ENCODE measurements around the gene ANKRD6.
"Not testable (repeated sequence)": the region's sequence is repeated elsewhere in the genome, so short reads cannot be mapped to it uniquely, and the experiment has no call there.

Gene ANKRD6

DNA sequence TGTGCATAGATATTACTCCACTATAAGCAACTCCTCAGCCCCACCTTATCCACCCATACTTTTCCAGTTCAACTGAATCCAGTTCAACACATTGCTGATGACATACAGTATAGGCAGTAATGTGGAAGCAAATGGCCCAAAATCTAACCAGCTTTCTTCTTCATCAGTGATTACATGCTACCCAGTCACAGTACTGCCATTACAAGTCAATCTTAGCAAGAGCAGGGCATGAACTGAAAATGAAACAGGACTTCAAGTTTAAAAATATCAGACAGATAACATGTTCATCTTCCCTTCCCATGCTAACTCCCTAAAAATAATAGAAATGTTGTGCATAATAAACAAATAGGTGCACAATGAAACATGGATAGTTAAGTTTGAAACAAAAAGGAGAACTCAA lies 40.1 kb upstream of the ANKRD6 start:
- in situ Hi-C loops (cut with MboI; ENCODE audit: low sequenced_read_pairs, unreplicated experiment): no loop called here
- DNase-seq (ENCODE audit: low spot score): no peak
- TF ChIP-seq, protein P1, sequence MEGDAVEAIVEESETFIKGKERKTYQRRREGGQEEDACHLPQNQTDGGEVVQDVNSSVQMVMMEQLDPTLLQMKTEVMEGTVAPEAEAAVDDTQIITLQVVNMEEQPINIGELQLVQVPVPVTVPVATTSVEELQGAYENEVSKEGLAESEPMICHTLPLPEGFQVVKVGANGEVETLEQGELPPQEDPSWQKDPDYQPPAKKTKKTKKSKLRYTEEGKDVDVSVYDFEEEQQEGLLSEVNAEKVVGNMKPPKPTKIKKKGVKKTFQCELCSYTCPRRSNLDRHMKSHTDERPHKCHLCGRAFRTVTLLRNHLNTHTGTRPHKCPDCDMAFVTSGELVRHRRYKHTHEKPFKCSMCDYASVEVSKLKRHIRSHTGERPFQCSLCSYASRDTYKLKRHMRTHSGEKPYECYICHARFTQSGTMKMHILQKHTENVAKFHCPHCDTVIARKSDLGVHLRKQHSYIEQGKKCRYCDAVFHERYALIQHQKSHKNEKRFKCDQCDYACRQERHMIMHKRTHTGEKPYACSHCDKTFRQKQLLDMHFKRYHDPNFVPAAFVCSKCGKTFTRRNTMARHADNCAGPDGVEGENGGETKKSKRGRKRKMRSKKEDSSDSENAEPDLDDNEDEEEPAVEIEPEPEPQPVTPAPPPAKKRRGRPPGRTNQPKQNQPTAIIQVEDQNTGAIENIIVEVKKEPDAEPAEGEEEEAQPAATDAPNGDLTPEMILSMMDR (IDR thresholded peaks at IDR 0.05; ENCODE audit: borderline replicate concordance, control extremely low read depth, extremely low read depth, insufficient read depth, missing control alignments): no peak

DNA sequence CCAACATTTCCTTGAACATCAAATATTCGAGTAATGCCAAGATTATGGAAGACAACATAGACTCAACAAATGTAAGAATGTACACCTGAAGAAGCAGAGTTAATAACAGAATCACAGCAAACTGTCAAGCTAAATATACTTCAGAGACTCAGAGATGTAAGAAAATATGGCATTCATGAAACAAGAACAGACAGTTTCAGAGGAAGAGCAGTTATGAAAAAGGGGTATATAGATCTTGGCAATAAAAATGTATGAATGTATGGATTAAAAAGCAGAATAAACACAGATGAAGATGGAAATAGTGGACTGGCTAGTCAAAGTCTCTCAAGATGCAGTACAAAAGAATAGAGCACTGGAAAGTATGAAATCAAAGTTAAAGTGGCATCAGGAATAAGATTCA lies 39.3 kb upstream of the ANKRD6 start:
- in situ Hi-C loops (cut with MboI; ENCODE audit: low sequenced_read_pairs, unreplicated experiment): no loop called here
- no peak for DNase-seq (ENCODE audit: low spot score)
- TF ChIP-seq, protein P1 (IDR thresholded peaks at IDR 0.05; ENCODE audit: borderline replicate concordance, control extremely low read depth, extremely low read depth, insufficient read depth, missing control alignments): no peak

DNA sequence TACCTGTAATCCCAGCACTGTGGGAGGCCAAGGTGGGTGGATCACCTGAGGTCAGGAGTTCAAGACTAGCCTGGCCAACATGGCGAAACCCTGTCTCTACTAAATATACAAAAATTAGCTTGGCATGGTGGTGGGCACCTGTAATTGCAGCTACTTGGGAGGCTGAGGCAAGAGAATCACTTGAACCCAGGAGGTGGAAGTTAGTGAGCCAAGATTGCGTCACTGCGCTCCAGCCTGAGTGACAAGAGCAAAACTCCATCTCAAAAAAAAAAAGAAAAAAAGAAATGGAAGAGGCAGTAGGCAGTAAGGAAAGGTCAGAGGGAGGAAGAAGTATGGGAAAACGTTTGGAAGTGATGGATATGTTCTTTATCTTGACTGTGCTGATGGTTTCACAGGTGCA lies 35.1 kb upstream of the ANKRD6 start:
- in situ Hi-C loops (cut with MboI; ENCODE audit: low sequenced_read_pairs, unreplicated experiment); DNase-seq (ENCODE audit: low spot score): not testable (repeated sequence)

DNA sequence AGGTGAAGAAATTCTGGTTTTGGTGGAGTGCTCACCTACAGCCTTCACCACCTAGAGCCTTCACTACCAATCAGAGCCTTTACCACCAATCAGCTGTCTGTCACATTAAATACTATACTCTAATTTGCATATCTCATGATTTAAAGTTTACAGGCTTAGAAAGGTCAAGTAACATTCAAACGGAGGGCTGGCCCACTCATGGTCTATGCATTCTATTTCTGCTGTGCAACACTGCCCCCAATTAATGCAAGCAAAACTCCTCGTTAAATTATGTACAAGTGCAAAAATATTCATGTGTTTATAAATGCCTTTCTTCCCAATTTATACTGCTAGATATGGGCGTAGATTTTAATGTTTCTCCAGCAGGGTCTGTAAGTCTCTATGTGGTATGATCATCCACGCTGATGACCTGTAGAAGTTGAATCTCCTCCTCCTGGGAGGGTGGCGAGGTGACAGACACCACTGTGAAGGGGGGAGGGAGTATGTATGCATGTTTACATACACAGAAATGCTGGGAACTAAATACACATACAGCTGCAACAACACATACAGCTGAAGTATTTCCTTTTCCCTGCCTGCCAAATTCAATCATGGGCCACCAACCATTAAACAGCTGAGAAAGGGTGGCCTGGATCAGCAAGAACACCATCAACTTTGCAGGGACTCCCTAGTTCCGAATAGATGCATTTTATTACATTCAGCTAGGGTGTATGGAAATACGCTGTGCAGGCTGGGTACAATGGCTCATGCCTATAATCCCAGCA lies 34.0 kb upstream of the ANKRD6 start:
- no peak for DNase-seq (ENCODE audit: low spot score)
- TF ChIP-seq, protein P1 (IDR thresholded peaks at IDR 0.05; ENCODE audit: borderline replicate concordance, control extremely low read depth, extremely low read depth, insufficient read depth, missing control alignments): no peak
- in situ Hi-C loops (cut with MboI; ENCODE audit: low sequenced_read_pairs, unreplicated experiment): no loop called here

DNA sequence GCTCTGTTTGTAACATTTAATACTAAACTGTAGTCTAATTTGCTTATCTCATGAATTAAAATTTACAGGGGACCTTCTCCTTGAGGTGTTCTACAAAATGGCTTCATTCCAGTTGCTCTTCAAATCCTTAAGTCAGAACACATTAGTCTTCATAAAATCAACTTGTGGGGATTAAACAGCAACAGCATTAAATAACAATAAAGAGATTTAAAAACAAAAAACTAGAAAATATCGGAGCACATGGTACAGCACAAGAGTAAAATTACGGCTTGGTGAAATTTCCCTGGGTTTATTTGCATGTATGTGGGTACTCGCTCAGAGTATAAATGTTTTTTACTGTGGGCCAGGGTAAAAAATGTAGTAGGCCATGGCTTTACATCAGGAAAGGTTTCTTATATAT lies 32.9 kb upstream of the ANKRD6 start:
- no peak for DNase-seq (ENCODE audit: low spot score)
- in situ Hi-C loops (cut with MboI; ENCODE audit: low sequenced_read_pairs, unreplicated experiment): no loop called here
- TF ChIP-seq, protein P1 (IDR thresholded peaks at IDR 0.05; ENCODE audit: borderline replicate concordance, control extremely low read depth, extremely low read depth, insufficient read depth, missing control alignments): no peak

DNA sequence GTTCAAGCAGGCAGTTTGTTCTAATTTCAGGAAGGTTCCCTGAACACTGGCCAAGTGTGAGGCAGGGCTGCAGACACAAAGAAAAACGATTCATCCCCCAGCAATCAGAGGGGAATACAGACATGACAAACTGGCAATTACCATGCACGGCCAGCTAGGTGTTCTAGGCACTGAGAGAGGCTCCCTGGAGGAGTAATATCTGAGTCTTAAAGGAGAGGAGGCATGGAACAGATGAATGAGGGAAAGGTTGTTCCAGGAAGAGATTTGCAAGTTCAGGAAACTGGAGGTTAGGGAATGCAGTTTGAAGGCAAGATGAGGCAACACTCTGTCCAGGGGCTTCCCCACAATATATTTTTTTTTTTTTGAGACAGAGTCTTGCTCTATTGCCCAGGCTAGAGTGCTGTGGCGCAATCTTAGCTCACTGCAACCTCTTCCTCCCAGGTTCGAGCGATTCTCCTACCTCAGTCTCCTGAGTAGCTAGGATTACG lies 32.0 kb upstream of the ANKRD6 start:
- DNase-seq (ENCODE audit: low spot score): no peak
- TF ChIP-seq, protein P1 (IDR thresholded peaks at IDR 0.05; ENCODE audit: borderline replicate concordance, control extremely low read depth, extremely low read depth, insufficient read depth, missing control alignments): no peak
- in situ Hi-C loops (cut with MboI; ENCODE audit: low sequenced_read_pairs, unreplicated experiment): no loop called here

DNA sequence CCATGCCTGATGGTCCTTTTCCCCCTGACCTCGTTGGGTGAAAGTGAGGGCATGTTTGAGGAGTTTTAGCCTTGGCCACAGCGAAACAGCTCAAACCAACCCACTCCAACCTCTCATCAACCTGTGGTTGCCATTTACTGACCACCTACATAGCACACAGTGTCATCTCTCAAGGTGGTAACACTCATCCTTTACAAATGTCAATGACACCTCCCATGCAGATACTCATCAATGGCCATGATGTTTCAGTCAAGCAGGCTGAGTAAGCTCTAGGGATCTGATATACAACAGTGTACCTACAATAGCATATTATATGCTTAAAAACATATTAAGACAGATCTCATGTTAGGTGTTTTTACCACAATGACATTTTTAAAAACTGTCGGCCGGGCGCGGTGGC lies 30.2 kb upstream of the ANKRD6 start:
- DNase-seq (ENCODE audit: low spot score): no peak
- in situ Hi-C loops (cut with MboI; ENCODE audit: low sequenced_read_pairs, unreplicated experiment): no loop called here
- TF ChIP-seq, protein P1 (IDR thresholded peaks at IDR 0.05; ENCODE audit: borderline replicate concordance, control extremely low read depth, extremely low read depth, insufficient read depth, missing control alignments): no peak
